GM23338 (cell line): ENCODE data around the gene RINL.

Experiments
- CREB1 ChIP-seq: fragments of 250-450 bp; sonication (Bioruptor Pico); IDR thresholded peaks from 2 replicates; pipeline ENCODE4 v1.5.0; 2020; ENCODE audit warnings: low read depth, mild to moderate bottlenecking, moderate library complexity
- EZH2 ChIP-seq: fragments of 200-600 bp; sonication (generic); IDR thresholded peaks from one replicate; pipeline ENCODE4 v1.8.0; 2017; ENCODE audit warnings: antibody characterized with exemption, mild to moderate bottlenecking, low read depth; ENCODE audit not compliant: unreplicated experiment
- EZH2phosphoT487 ChIP-seq: fragments of 200-600 bp; sonication (generic); IDR thresholded peaks from one replicate; pipeline ENCODE4 v1.8.1; 2018; ENCODE audit warnings: antibody characterized with exemption; ENCODE audit not compliant: unreplicated experiment
- JUNB ChIP-seq: IDR thresholded peaks from one replicate; pipeline ENCODE4 v1.6.1; 2016; ENCODE audit warnings: antibody characterized with exemption; ENCODE audit not compliant: unreplicated experiment
- NANOG ChIP-seq: IDR thresholded peaks from 2 replicates; pipeline ENCODE4 v1.6.1; 2016; ENCODE audit warnings: antibody characterized with exemption, borderline replicate concordance
- POLR2AphosphoS5 ChIP-seq: IDR thresholded peaks from 2 replicates; pipeline ENCODE4 v1.6.1; 2016; ENCODE audit warnings: antibody characterized with exemption, low read depth
- STAT1 ChIP-seq: IDR thresholded peaks from one replicate; pipeline ENCODE4 v1.6.1; 2016; ENCODE audit warnings: antibody characterized with exemption; ENCODE audit not compliant: unreplicated experiment
- ZNF114 ChIP-seq: fragments of 250-450 bp; sonication (Bioruptor Pico); IDR thresholded peaks from 2 replicates; pipeline ENCODE4 v1.5.0; 2020; ENCODE audit warnings: mild to moderate bottlenecking, moderate library complexity
- TF ChIP-seq, protein P1 (sequence below), 2 experiments: fragments of 200-600 bp in 1 of 2; sonication (generic) in 1 of 2; conservative IDR thresholded peaks; 2 replicates each; pipeline versions ENCODE4 v1.5.1 to v1.6.1; 2016 to 2017; ENCODE audit warnings: antibody characterized with exemption in 2 of 2, low read depth in 2 of 2, mild to moderate bottlenecking in 2 of 2, moderate library complexity in 1 of 2
- TF ChIP-seq, protein P2 (sequence below): IDR thresholded peaks from 2 replicates; pipeline ENCODE4 v1.6.1; 2016; ENCODE audit warnings: antibody characterized with exemption

DNA sequence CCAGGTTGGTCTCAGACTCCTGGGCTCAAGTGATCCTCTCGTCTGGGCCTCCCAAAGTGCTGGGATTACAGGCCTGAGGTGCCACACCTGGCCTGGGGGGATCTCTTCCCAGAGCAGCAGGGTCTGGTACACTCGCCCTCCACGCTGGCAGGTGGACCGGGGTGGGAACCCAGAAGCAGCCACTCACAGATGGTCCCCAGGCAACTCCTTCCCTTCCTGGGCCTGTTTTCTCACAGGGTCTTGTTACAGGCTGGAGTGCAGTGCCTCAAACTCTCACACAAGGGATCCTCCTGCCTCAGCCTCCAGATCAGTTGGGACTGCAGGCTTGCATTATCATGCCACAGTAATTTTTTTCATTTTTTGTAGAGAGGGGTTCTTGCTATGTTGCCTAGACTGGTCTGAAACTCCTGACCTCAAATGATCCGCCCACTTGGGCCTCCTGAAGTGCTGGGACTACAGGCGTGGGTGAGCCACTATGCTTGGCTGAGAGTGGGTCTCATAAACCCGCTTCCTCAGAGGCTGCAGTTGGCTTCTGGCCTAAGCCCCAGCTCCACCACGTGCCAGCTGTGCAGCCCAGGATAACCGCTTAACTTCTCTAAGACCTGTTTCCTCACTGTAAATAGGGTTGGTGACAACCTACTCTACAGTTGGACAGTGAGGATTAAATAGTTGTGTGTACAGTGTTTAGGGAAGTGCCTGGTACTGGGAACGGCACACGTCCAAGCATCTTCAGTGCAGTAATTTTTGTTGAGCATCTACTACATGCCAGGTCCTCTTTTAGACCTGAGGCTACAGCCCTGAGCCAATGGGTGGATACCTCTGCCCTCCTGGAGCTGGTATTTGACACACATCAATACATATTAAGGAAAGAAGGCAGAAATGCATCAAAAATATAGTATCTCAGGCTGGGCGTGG is 34.8 kb upstream of the RINL start:
- TF ChIP-seq POLR2AphosphoS5, result no peak
- TF ChIP-seq, protein P1, sequence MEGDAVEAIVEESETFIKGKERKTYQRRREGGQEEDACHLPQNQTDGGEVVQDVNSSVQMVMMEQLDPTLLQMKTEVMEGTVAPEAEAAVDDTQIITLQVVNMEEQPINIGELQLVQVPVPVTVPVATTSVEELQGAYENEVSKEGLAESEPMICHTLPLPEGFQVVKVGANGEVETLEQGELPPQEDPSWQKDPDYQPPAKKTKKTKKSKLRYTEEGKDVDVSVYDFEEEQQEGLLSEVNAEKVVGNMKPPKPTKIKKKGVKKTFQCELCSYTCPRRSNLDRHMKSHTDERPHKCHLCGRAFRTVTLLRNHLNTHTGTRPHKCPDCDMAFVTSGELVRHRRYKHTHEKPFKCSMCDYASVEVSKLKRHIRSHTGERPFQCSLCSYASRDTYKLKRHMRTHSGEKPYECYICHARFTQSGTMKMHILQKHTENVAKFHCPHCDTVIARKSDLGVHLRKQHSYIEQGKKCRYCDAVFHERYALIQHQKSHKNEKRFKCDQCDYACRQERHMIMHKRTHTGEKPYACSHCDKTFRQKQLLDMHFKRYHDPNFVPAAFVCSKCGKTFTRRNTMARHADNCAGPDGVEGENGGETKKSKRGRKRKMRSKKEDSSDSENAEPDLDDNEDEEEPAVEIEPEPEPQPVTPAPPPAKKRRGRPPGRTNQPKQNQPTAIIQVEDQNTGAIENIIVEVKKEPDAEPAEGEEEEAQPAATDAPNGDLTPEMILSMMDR (conservative IDR thresholded peaks at IDR 0.05; ENCODE audit: low read depth in 2 of 2), result no peak
- no peak for TF ChIP-seq EZH2
- TF ChIP-seq EZH2phosphoT487, result no peak
- no peak for TF ChIP-seq NANOG
- TF ChIP-seq ZNF114 (CRISPR knock-in tag), result no peak
- TF ChIP-seq, protein P2, sequence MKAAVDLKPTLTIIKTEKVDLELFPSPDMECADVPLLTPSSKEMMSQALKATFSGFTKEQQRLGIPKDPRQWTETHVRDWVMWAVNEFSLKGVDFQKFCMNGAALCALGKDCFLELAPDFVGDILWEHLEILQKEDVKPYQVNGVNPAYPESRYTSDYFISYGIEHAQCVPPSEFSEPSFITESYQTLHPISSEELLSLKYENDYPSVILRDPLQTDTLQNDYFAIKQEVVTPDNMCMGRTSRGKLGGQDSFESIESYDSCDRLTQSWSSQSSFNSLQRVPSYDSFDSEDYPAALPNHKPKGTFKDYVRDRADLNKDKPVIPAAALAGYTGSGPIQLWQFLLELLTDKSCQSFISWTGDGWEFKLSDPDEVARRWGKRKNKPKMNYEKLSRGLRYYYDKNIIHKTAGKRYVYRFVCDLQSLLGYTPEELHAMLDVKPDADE, result no peak
- TF ChIP-seq STAT1, result no peak
- no peak for TF ChIP-seq JUNB
- TF ChIP-seq CREB1 (CRISPR knock-in tag), result no peak
